GM21717 (cell line): Measurements from ENCODE around the gene LNP1.
"Not testable (repeated sequence)": the region's sequence is repeated elsewhere in the genome, so short reads cannot be mapped to it uniquely, and the experiment has no call there.

Experiments
- ATAC-seq: cut with Tn5 transposase; IDR thresholded peaks from one replicate; pipeline ENCODE4 v1.9.1; 2021; ENCODE audit warnings: mild to moderate bottlenecking, moderate library complexity; ENCODE audit not compliant: unreplicated experiment

LNP1 gene

DNA sequence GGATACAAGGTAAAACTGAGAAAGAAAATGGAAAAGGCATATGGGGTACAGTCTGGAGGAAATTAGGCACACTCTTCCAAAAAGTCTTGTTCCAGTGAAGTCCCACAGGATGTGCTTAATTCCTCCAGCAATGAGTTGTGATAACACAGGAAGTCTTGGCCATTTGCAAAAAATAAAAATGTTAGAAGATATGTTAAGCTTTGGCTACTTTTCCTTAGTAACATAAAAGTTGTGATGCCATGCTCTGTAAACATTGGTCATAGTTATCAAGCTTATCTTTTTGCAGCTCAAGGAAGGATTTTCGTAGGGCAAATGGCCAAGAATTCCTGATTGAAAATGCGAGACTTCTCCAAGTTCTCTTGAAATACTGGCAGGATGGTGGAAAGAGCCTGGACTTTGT, 26.4 kb downstream of the LNP1 start:
- ATAC-seq = no peak

DNA sequence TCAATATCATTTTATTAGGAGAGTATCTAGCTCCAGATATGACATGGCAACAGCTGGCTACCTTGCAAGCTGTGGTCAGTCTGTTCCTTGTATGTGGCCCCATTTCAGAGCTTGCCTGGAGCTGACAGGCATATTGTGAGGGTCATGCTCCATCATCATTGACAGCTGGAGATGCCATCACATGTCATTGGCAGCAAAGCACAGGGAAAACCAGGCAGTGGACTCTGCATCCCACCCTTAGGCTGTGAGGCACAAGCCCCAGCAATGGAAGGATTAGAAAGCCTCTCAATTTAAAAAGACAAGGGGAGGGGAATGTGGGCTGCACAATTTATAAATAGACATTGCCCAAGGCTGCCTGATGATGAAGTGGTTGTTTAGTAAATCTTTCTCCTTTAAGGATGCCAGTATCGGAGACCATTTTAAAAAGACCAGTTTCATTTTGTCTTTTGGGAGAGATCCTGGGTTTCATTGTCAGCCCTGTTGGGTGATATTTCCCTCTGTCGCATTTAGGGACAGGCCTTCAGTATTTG, 27.9 kb downstream of the LNP1 start:
- ATAC-seq = no peak

DNA sequence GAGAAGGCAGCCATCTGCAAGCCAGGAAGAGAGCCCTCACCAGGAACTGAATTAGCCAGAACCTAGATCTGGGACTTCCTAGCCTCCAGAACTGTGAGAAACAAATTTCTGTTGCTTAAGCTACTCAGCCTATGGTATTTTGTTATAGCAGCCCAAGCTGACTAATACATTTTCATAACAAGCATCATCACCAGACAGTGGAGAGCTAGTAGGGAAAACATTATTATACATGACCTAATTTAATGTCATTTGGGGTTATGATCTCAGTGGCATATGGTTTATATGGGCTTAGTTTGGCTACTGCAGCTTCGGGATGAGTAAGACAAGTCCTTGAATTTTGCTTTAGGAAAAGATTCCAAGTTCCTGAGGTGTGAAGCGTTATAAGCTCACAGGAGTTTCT, 35.6 kb downstream of the LNP1 start:
- ATAC-seq = no peak

DNA sequence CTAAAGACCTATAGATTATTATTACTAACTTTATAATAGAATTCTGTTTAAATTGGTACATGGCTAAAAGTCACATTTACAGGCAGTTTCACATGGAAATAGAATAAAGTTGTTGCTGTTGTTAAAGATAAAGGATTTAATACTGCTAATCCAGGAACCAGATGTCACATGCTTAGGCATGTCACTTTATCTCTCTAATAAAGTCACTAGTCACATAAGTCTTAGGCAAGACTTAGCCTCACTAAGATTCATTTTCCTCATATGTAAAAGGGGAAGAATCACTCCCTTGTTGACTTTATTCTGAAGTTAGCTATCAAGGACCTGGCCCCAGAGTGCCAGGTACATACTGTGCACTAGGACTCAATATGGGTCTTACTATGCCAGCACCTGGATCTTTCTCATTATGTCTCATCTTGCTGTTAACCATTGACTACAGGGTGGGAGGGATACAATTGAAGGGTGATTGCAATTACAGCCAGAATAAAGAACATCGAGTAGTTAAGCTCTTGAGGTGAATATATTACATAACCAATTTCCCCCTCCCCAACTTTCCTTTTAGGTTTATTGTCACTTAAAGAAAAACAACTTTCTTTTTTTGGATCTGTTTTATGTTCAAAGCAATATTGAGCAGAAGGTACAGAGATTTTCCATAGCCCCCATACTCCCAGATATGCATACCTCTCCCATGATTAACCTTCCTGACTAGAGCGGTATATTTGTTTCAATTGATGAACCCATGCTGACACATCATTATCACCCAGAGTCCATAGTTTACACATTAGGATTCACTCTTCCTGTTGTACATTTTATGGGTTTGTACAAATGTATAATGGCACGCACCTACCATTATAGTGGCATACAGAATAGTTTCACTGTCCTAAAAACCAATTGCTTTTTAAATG, 36.6 kb downstream of the LNP1 start:
- ATAC-seq = no peak

DNA sequence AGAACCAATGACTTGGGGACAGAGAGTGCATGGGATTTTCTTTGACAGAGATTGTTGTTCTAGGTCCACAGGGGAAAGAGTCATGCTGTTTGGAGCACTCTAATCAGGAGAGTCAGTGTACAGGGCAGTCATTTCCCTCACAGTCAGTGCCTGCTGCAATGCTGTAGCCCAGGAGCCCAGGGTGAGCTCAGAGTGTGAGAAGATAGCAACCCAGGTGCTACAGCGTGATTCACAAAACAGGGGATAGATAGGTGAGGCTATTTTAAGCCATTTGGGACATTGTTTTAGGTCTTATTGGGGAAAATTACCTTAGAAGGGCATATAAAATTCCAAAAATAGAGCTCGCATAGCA, 37.3 kb downstream of the LNP1 start:
- no peak for ATAC-seq

DNA sequence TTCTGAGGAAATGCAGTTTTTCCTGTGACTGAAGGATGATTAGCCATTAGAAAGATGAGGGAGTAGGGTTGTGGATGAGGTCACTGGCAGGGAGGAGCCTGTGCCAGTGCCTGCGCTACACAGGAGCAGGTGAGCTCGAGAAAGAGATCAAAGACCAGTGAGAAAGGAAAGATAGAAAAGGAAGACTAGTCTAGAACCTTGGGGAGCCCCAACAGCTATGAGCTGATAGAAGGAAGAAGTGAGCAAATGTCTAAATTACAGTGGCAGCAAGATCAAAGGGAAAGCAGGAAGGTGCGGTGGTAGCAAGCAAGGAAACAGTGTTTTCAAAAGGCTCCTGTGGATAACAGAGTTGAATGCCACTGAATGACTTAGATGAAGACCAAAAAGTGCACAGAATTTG, 39.6 kb downstream of the LNP1 start:
- no peak for ATAC-seq

DNA sequence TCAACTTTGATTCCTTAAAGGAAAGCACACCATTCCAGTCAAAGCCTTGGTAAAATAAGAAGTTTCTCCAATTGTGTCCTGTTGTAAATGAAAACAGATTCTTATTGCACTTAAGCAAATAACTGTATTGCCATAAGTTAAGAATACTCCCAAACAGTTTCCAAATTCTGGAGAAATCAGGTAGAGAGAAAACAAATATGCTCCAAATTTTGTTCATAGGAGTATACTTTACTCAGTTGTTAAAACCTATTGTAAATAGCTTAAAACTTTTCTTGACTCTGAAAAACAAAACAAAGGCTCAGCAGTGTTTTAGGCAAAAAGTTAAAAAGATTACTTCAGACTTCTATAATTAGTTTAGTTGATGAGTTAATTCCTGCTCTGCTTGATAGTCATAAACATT, 42.4 kb downstream of the LNP1 start:
- ATAC-seq = no peak

DNA sequence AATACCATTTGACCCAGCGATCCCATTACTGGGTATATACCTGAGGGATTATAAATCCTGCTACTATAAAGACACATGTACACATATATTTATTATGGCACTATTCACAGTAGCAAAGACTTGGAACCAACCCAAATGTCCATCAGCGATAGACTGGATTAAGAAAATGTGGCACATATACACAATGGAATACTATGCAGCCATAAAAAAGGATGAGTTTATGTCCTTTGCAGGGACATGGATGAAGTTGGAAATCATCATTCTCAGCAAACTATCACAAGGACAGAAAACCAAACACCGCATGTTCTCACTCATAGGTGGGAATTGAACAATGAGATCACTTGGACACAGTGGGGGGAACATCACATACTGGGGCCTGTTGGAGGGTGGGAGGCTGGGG, 45.7 kb downstream of the LNP1 start:
- not testable (repeated sequence) for ATAC-seq

DNA sequence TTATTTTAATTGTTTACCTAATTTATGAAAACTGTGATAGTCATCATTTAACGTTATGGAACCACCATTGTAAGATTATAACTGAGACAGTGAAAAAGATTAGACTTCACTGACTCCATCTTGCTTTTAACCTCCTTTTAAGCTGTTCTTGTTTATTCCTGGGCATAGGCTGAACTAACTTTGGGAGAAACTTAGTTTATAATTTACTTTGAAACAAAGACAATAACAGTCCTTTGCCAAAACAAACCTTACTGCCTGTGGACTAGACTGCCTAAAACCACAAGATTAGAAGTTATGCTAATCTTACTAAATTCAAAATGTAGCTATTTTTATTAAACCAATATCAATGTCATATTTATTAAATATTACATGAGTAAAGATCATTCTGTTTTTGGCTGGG, 46.7 kb downstream of the LNP1 start:
- ATAC-seq = no peak

DNA sequence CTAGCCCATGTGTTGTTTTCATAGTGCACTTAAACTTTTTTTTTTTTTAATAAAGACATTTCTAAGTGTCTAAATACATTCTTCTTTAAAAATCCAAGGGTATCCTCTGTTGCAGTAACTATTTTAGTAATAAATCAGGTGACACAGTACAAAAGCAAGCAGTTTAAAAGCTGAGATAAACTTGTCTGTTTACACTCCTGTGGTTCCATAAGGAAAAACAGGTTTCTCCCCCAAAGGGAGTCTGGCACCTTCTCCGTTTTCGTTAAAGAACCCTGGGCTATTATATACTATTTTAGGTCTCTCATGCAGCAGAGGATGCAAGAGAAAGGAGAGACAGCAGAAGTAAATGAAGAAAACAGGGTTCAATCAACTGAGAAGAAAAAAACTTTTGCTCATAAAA, 47.9 kb downstream of the LNP1 start:
- no peak for ATAC-seq

DNA sequence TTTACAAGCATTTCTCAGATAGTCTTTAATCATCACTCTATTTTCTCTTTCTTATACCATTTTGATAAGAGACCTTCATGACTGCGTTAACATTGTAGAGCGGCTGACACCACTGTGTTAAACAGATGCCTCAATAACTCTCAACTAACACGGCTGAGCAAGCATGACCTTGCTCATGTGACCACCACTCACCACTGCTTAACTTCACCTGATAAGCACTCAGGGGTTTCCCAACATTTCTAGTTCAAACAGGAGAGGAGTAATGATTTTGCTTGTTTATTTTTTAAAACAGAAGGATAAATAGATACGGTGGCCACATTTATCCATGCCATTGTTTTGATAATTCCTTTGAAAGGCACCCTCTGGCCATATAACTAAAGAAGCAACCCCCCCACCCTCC, 53.3 kb downstream of the LNP1 start:
- ATAC-seq = no peak

DNA sequence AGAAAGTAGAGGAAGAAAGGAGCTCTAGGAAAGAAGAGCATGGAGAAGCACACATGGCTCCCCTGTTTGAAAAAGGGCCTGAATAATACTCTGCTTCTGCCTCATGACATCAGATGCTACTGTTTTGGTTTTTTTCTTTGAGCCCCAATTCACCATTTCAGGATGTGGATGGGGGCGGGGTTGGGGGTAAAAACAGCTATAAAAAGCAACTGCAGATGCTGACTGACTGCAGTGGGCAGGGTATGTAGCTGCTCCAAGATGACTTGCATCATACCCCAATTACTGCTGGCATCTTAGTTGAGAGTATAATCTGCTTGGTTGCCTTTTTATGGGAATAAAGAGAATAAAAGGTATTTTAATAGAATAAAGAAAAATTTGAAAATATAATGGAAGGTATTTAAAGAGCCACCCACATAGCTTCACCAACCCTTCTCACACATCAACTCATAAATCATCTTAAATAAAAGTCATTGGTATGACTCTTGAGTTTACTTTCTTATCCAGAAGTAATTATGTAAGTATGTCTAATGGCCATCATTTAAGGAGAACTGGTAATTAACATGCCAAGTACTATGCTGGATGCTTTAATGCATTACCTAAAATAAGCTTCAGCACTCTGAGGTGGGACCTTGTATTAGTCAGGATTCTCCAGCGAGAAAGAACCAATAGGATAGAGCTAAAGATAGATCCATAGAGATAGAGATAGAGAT, 54.7 kb downstream of the LNP1 start:
- ATAC-seq = no peak

DNA sequence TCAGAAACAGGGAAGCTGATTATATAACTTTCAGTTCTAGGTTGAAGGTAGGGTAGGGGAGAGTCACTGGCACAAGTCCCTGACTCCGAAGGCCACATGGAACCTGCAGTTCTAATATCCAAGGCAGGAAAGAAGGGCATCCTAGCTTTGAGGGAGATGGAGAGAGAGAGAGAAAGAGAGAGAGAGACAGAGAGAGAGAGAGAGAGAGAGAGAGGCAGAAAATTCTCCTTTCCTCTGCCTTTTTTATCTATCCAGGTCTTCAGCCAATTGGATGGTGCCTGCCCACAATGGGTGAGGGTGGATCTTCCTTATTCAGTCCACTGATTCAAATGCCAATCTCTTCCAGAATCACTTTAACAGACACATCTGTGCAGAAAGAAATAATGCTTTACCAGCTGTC, 55.4 kb downstream of the LNP1 start:
- ATAC-seq = no peak

DNA sequence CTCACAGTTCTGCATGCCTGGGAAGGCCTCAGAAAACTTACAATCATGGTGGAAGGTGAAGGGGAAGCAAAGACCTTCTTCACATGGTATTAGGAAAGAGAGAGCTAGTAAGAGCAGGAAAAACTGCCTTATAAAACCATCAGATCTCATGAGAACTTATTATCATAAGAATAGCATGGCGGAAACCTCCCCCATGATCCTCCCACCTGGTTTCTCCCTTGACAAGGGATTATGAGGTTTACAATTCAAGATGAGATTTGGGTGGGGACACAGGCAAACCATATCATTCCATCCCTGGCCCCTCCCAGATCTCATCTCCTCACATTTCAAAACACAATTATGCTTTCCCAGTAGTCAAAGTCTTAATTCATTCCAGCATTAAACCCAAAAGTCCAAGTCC, 56.5 kb downstream of the LNP1 start:
- no peak for ATAC-seq

DNA sequence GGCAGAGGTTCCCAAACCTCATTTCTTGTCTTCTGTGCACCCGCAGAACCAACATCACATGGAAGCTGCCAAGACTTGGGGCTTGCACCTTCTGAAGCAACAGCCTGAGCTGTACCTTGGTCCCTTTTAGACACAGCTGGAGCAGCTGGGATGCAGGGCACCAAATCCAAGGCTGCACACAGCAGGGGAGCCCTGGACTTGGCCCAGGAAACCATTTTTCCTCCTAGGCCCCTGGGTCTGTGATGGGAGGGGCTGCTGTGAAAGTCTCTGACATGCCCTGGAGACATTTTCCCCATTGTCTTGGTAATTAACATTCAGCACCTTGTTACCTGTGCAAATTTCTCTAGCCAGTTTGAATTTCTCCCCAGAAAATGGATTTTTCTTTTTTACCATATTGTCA, 57.5 kb downstream of the LNP1 start:
- no peak for ATAC-seq

DNA sequence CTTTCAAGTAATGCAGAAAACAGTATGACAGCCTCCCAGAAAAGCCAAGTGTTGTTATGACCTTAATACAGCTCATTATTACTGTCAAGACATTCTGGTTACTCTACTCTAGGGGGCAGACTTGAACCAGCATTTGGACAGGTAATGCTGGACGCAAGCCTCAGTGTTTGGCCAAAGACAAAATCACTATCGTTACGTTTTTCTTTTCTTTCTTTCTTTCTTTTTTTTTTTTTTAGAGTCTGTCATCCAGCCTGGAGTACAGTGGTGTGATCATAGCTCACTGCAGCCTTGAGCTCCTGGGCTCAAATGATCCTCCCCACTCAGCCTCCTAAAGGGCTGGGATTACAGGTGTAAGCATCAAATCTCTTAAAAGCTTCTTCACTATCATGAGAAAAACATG, 61.7 kb downstream of the LNP1 start:
- ATAC-seq = peak; percentile 78

DNA sequence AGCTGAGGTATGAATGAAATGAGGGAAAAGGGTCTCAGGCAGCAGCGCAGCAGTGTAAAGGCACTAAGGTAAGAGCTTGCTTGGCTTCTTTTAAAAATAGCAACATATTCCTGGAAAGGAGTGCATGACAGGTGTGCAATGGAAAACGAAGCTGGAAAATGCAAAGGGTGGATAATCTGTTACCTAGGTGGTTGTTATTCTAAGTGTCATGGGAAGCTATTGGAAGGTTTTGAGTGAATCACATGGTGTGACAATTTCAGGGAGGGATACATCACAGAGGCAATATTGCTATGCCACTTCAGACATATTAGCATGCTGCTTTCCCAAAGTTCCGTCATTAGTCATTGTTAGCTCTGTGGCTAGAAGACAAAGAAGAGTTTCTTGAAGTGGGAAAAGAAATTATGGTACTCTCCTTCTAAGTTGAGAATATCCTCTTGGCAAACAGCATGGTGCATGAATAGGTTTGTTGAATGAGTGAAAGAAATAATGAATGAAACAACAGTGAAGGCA, 62.4 kb downstream of the LNP1 start:
- no peak for ATAC-seq

DNA sequence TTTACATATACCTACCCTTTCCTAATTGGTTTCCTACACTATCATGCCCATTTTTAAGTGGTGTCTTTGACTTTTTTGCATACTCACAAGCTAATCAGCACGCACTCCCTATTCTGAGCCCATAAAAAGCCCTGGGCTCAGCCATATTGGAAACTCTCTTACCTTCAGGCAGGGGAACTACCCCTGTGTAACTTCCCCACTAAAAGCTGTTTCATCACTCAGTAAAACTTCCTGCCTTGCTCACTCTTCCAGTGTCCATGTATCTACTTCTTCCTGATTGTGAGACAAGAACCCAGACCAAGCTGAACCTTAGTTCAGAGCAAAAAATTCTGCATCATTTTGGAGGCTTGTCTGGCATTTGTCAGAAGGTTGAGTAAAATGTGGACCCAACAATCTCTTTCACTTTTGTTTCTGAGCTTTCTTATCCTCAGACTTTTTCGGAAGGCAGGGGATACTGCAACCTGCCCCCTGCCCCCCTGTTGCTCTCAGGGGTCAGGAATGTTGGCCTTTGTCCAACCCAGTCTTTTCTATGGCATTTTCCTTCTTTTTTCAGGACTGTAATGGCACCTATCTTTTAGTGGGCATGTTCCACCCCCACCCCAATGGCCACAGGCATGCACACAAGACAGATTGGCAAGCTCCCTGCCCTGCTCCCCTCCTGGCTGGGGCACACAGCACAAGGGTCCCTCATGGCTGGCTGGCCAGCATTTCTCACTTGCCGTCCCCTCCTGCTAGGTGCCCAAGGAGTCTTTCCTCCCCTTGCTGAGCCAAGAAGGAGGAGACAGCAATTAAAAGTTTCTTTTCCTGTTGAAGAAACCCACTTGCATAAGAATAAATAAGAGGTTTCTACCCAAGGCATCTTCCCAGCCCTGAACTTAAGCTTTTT, 64.8 kb downstream of the LNP1 start:
- peak; percentile 67 for ATAC-seq

DNA sequence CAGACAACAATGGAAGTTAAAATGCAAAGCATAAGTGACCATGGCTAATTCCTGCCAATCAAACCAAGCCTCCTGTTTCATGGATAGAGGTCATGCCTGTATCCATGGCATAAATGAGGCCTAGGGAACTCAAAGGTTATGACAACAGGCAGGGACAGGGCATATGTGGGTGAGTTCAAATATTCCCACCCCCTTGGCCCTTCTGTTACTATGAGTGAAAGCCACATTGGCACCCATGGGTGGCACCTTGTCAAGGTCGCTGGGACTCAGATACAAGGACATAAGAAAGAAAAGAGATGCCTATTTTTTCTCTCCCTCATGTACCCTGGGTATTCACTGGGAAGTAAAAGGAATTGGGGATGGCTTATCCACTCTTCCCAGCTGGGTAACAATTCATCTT, 65.8 kb downstream of the LNP1 start:
- ATAC-seq = no peak

DNA sequence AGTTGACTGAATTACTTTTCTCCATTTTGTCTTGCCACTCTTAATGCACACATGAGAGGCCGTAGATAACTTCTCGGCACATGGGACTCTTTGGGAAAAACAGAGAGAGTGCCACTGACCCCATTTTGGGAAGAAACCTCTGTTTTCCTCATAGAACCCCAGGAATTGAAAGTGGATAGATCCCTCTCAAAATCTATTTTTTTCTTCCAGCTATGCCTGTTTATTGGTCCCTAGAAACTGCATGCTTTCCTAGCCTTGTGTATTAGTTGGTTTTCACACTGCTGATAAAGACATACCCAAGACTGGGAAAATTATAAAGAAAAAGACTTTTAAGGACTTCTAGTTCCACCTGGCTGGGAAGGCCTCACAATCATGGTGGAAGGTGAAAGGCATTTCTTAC, 67.3 kb downstream of the LNP1 start:
- ATAC-seq = no peak

DNA sequence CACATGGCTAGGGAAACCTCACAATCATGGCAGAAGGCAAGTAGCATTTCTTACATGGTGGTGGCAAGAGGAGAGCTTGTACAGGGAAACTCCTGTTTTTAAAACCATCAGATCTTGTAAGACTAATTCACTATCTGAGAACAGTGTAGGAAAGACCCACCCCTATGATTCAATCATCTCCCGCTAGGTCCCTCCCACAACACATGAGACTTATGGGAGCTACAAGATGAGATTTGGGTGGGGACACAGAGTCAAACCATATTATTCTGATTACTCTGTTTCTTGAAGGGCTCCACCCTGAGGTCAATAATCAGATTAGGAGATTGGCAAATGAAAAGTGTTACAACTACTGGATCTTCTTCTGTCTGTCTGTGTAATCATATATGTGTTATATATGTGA, 69.6 kb downstream of the LNP1 start:
- no peak for ATAC-seq
